ENCODE data around the gene FKBP4. TPM values are rescaled to one million over a fixed set of nuclear protein-coding genes. Genes with fewer than 3 reads are reported as not detected.

FKBP4 gene
- polyA plus RNA-seq, 1 donor (not counting 4 experiments of a cell fraction or from before 2014, with no cell fraction given): 80.8 TPM

GRCh38 chr12:2794191-2794735 lies 507 bp upstream of the FKBP4 start:
- Histone ChIP-seq H3K4me3 (ENCODE audit: control insufficient read depth in 2 of 3, extremely low read depth in 1 of 3, insufficient read depth in 2 of 3, low read depth in 1 of 3, low read length in 3 of 3) (peak overlapping the region; percentile 72 to 88 (median 75)), H3K4me2 (ENCODE audit: control insufficient read depth, extremely low read depth, insufficient read depth, low read depth, low read length) (peak overlapping the region; percentile 61), H3K9me1 (ENCODE audit: control insufficient read depth, extremely low read depth, insufficient read depth, low read length) (no peaks in the 10 kb centered on the region), H3K9me3 (ENCODE audit: control insufficient read depth, low read depth, low read length) (no peaks in the 10 kb centered on the region), H3K4me1 (ENCODE audit: control insufficient read depth, extremely low read depth, insufficient read depth, low read length) (peaks cover 18% of the 10 kb centered on the region), H3K27ac (ENCODE audit: control insufficient read depth, insufficient read depth, low read length) (no peak overlapping the region), H3K79me2 (ENCODE audit: control insufficient read depth, insufficient read depth, low read length) (peaks cover 34% of the 10 kb centered on the region), H4K20me1 (ENCODE audit: control insufficient read depth, extremely low read depth, insufficient read depth, low read length) (peaks cover 15% of the 10 kb centered on the region), H2AFZ (ENCODE audit: control insufficient read depth, low read length) (peak overlapping the region; percentile 75), H3K27me3 (ENCODE audit: control insufficient read depth, extremely low read depth, insufficient read depth, low read length) (peaks cover 7% of the 10 kb centered on the region), H3K9ac (ENCODE audit: control insufficient read depth, extremely low read depth, insufficient read depth, low read length) (peak overlapping the region; percentile 81), H3K36me3 (ENCODE audit: control insufficient read depth in 2 of 2, extremely low read depth in 1 of 2, insufficient read depth in 2 of 2, low read length in 2 of 2) (peaks cover 21 to 24% of the 10 kb centered on the region in 2 experiments)
- DNase-seq (ENCODE audit: low read depth, low spot score): no peak
- no peak for FAIRE-seq
- no peak for TF ChIP-seq CTCF (optimal IDR thresholded peaks at IDR 0.05 in 1 of 3, IDR thresholded peaks at IDR 0.05 in 1 of 3, conservative IDR thresholded peaks at IDR 0.05 in 1 of 3; ENCODE audit: extremely low read depth in 1 of 3, insufficient read depth in 2 of 3, low read length in 3 of 3)
- peak; percentile 50 for TF ChIP-seq EZH2 (IDR thresholded peaks at IDR 0.05; ENCODE audit: low read length)
- dilution Hi-C loops (cut with MboI; ENCODE audit: extremely low pct_ligation_motif_present, low sequenced_read_pairs): no loop called here

GRCh38 chr12:2795291-2796186 lies 769 bp downstream of the FKBP4 start:
- Histone ChIP-seq H2AFZ (ENCODE audit: control insufficient read depth, low read length) (peak overlapping the region; percentile 64), H4K20me1 (ENCODE audit: control insufficient read depth, extremely low read depth, insufficient read depth, low read length) (peaks cover 15% of the 10 kb centered on the region), H3K4me2 (ENCODE audit: control insufficient read depth, extremely low read depth, insufficient read depth, low read depth, low read length) (peak overlapping the region; percentile 97), H3K27ac (ENCODE audit: control insufficient read depth, insufficient read depth, low read length) (peak overlapping the region; percentile 5), H3K36me3 (ENCODE audit: control insufficient read depth in 2 of 2, extremely low read depth in 1 of 2, insufficient read depth in 2 of 2, low read length in 2 of 2) (peaks cover 27 to 35% of the 10 kb centered on the region in 2 experiments), H3K4me1 (ENCODE audit: control insufficient read depth, extremely low read depth, insufficient read depth, low read length) (peaks cover 30% of the 10 kb centered on the region), H3K27me3 (ENCODE audit: control insufficient read depth, extremely low read depth, insufficient read depth, low read length) (peaks cover 7% of the 10 kb centered on the region), H3K79me2 (ENCODE audit: control insufficient read depth, insufficient read depth, low read length) (peaks cover 34% of the 10 kb centered on the region), H3K9me1 (ENCODE audit: control insufficient read depth, extremely low read depth, insufficient read depth, low read length) (no peaks in the 10 kb centered on the region), H3K9me3 (ENCODE audit: control insufficient read depth, low read depth, low read length) (no peaks in the 10 kb centered on the region), H3K9ac (ENCODE audit: control insufficient read depth, extremely low read depth, insufficient read depth, low read length) (peak overlapping the region; percentile 81), H3K4me3 (ENCODE audit: control insufficient read depth in 2 of 3, extremely low read depth in 1 of 3, insufficient read depth in 2 of 3, low read depth in 1 of 3, low read length in 3 of 3) (peak overlapping the region; percentile 72 to 92 (median 88))
- DNase-seq (ENCODE audit: low read depth, low spot score) (no peak), FAIRE-seq (no peak)
- TF ChIP-seq EZH2 (IDR thresholded peaks at IDR 0.05; ENCODE audit: low read length): no peak
- peak in 1 of 3 experiments; percentile 3 for TF ChIP-seq CTCF (optimal IDR thresholded peaks at IDR 0.05 in 1 of 3, IDR thresholded peaks at IDR 0.05 in 1 of 3, conservative IDR thresholded peaks at IDR 0.05 in 1 of 3; ENCODE audit: extremely low read depth in 1 of 3, insufficient read depth in 2 of 3, low read length in 3 of 3)
- dilution Hi-C loops (cut with MboI; ENCODE audit: extremely low pct_ligation_motif_present, low sequenced_read_pairs): no loop called here

All from keratinocyte (primary cell).